Activated T-cell treated with anti-CD3 and anti-CD28 coated beads, Interleukin-2, amount 50 U/mL, for 4 hours (primary cell): ENCODE measurements around the gene ZNF367. TPM values are rescaled to one million over a fixed set of nuclear protein-coding genes. Genes with fewer than 3 reads are reported as not detected.

Experiments
- ATAC-seq, 2 donors: fragments of 200-7000 bp; cut with Tn5 transposase; one replicate each; pipeline ENCODE4 v1.10.0; 2021
- DNase-seq: peaks from one replicate; pipeline ENCODE4 v3.0.0-alpha.2; 2020
- H3K27me3 Mint-ChIP-seq: one replicate; pipeline ENCODE4 v1.8.0; 2021; ENCODE audit warnings: low read depth, mixed read lengths
- H3K36me3 Mint-ChIP-seq: one replicate; pipeline ENCODE4 v1.8.0; 2022; ENCODE audit warnings: mixed read lengths; ENCODE audit not compliant: insufficient read depth
- H3K4me1 Mint-ChIP-seq: one replicate; pipeline ENCODE4 v1.8.0; 2021; ENCODE audit warnings: low read depth, mixed read lengths
- H3K4me3 Mint-ChIP-seq: one replicate; pipeline ENCODE4 v1.8.0; 2021; ENCODE audit warnings: mild to moderate bottlenecking, moderate library complexity, mixed read lengths
- H3K9me3 Mint-ChIP-seq: one replicate; pipeline ENCODE4 v1.8.0; 2021; ENCODE audit warnings: mixed read lengths
- total RNA-seq, 3 donors: library from RNA; stranded (reverse); gene quantifications; one replicate each; pipeline ENCODE4 v1.2.1, GENCODE V29; 2021

The ZNF367 gene
- total RNA-seq, 3 donors from 2014 or later: 28.9 to 34.6 (median 30.0) TPM

GRCh38 chr9:96449523-96449844 is 31.3 kb upstream of the ZNF367 start:
- DNase-seq: no peak
- Mint-ChIP-seq H3K27me3 (peaks cover 5% of the 10 kb centered on the region), H3K9me3 (no peaks in the 10 kb centered on the region), H3K4me3 (peak overlapping the region; percentile 79), H3K4me1 (peaks cover 27% of the 10 kb centered on the region), H3K36me3 (no peaks in the 10 kb centered on the region)
- peak; percentile 12 to 15 for ATAC-seq

GRCh38 chr9:96448546-96449170 is 30.5 kb upstream of the ZNF367 start:
- peaks cover 5% of the 10 kb centered on the region for H3K27me3 Mint-ChIP-seq
- no peaks in the 10 kb centered on the region for H3K36me3 Mint-ChIP-seq
- H3K4me1 Mint-ChIP-seq: peaks cover 25% of the 10 kb centered on the region
- H3K9me3 Mint-ChIP-seq: no peaks in the 10 kb centered on the region
- ATAC-seq (no peak), DNase-seq (no peak)
- H3K4me3 Mint-ChIP-seq: no peak overlapping the region

- Mint-ChIP-seq H3K36me3 (no peaks in the 10 kb centered on the region), H3K9me3 (no peaks in the 10 kb centered on the region), H3K4me3 (no peak overlapping the region), H3K27me3 (peaks cover 5% of the 10 kb centered on the region), H3K4me1 (peaks cover 19% of the 10 kb centered on the region)
- DNase-seq (no peak), ATAC-seq (no peak)
Measured at GRCh38 chr9:96447406-96447805, 29.2 kb upstream of the ZNF367 start.

GRCh38 chr9:96442491-96442890 is 24.3 kb upstream of the ZNF367 start:
- Mint-ChIP-seq H3K4me1 (no peaks in the 10 kb centered on the region), H3K4me3 (no peak overlapping the region), H3K27me3 (no peaks in the 10 kb centered on the region), H3K36me3 (no peaks in the 10 kb centered on the region), H3K9me3 (no peaks in the 10 kb centered on the region)
- DNase-seq: no peak
- no peak for ATAC-seq

- no peaks in the 10 kb centered on the region for H3K36me3 Mint-ChIP-seq
Measured at GRCh38 chr9:96441798-96442445, 23.8 kb upstream of the ZNF367 start.

GRCh38 chr9:96440671-96441199 is 22.6 kb upstream of the ZNF367 start:
- no peak for DNase-seq
- Mint-ChIP-seq H3K36me3 (no peaks in the 10 kb centered on the region), H3K4me3 (no peak overlapping the region), H3K9me3 (no peaks in the 10 kb centered on the region), H3K4me1 (no peaks in the 10 kb centered on the region), H3K27me3 (no peaks in the 10 kb centered on the region)
- ATAC-seq: no peak

More at GRCh38 chr9:96441798-96442445, 23.8 kb upstream of the ZNF367 start:
- DNase-seq: no peak
- H3K4me3 Mint-ChIP-seq: no peak overlapping the region
- H3K4me1 Mint-ChIP-seq: no peaks in the 10 kb centered on the region
- no peak for ATAC-seq
- no peaks in the 10 kb centered on the region for H3K9me3 Mint-ChIP-seq
- no peaks in the 10 kb centered on the region for H3K27me3 Mint-ChIP-seq

GRCh38 chr9:96437454-96437853 is 19.3 kb upstream of the ZNF367 start:
- Mint-ChIP-seq H3K36me3 (no peaks in the 10 kb centered on the region), H3K9me3 (no peaks in the 10 kb centered on the region), H3K27me3 (peaks cover 2% of the 10 kb centered on the region), H3K4me1 (peaks cover 2% of the 10 kb centered on the region), H3K4me3 (no peak overlapping the region)
- ATAC-seq (no peak), DNase-seq (no peak)

- Mint-ChIP-seq H3K27me3 (peaks cover 2% of the 10 kb centered on the region), H3K4me1 (peaks cover 2% of the 10 kb centered on the region), H3K36me3 (no peaks in the 10 kb centered on the region), H3K4me3 (no peak overlapping the region), H3K9me3 (no peaks in the 10 kb centered on the region)
- DNase-seq (no peak), ATAC-seq (no peak)
Measured at GRCh38 chr9:96436456-96437126, 18.4 kb upstream of the ZNF367 start.

- Mint-ChIP-seq H3K27me3 (peaks cover 2% of the 10 kb centered on the region), H3K36me3 (no peaks in the 10 kb centered on the region), H3K4me3 (no peak overlapping the region), H3K4me1 (peaks cover 2% of the 10 kb centered on the region), H3K9me3 (no peaks in the 10 kb centered on the region)
- no peak for DNase-seq
- ATAC-seq: peak in 1 of 2 donors; percentile 53
Measured at GRCh38 chr9:96436063-96436455, 17.9 kb upstream of the ZNF367 start.

- Mint-ChIP-seq H3K4me1 (peaks cover 2% of the 10 kb centered on the region), H3K9me3 (no peaks in the 10 kb centered on the region), H3K36me3 (no peaks in the 10 kb centered on the region), H3K27me3 (peaks cover 2% of the 10 kb centered on the region), H3K4me3 (no peak overlapping the region)
- no peak for DNase-seq
- ATAC-seq: no peak
Measured at GRCh38 chr9:96435345-96435744, 17.2 kb upstream of the ZNF367 start.

GRCh38 chr9:96430377-96430776 is 12.2 kb upstream of the ZNF367 start:
- DNase-seq (no peak), ATAC-seq (no peak)
- H3K4me3 Mint-ChIP-seq: no peak overlapping the region
- no peaks in the 10 kb centered on the region for H3K9me3 Mint-ChIP-seq
- peaks cover 2% of the 10 kb centered on the region for H3K27me3 Mint-ChIP-seq
- H3K4me1 Mint-ChIP-seq: peaks cover 6% of the 10 kb centered on the region
- H3K36me3 Mint-ChIP-seq: no peaks in the 10 kb centered on the region

GRCh38 chr9:96429732-96430131 is 11.6 kb upstream of the ZNF367 start:
- ATAC-seq (no peak), DNase-seq (no peak)
- Mint-ChIP-seq H3K9me3 (no peaks in the 10 kb centered on the region), H3K36me3 (no peaks in the 10 kb centered on the region), H3K27me3 (peaks cover 2% of the 10 kb centered on the region), H3K4me3 (no peak overlapping the region), H3K4me1 (peaks cover 5% of the 10 kb centered on the region)

- H3K4me1 Mint-ChIP-seq: peaks cover 11% of the 10 kb centered on the region
- no peak overlapping the region for H3K4me3 Mint-ChIP-seq
- DNase-seq (no peak), ATAC-seq (no peak)
- no peaks in the 10 kb centered on the region for H3K9me3 Mint-ChIP-seq
- no peaks in the 10 kb centered on the region for H3K27me3 Mint-ChIP-seq
- H3K36me3 Mint-ChIP-seq: no peaks in the 10 kb centered on the region
Measured at GRCh38 chr9:96425500-96426169, 7.5 kb upstream of the ZNF367 start.

- Mint-ChIP-seq H3K36me3 (no peaks in the 10 kb centered on the region), H3K27me3 (no peaks in the 10 kb centered on the region), H3K9me3 (no peaks in the 10 kb centered on the region), H3K4me3 (no peak overlapping the region), H3K4me1 (peaks cover 25% of the 10 kb centered on the region)
- ATAC-seq: no peak
- no peak for DNase-seq
Measured at GRCh38 chr9:96423985-96424336, 5.8 kb upstream of the ZNF367 start.
